H1 (cell line): Measurements from ENCODE around the gene FGFRL1. TPM values are rescaled to one million over a fixed set of nuclear protein-coding genes. Genes with fewer than 3 reads are reported as not detected.
A peak's percentile ranks its signal among the peaks of the same experiment; 100 is the strongest.

Source experiments
- CTCF ChIA-PET: fragments of 300-600 bp; sonication (Branson Sonifier 250); formaldehyde crosslinking; loops from one replicate; lab custom pipeline; 2021; ENCODE audit not compliant: partially characterized antibody; lab: Charles Lee
- POLR2A ChIA-PET: fragments of 300-600 bp; sonication (Branson Sonifier 250); formaldehyde crosslinking; loops from one replicate; lab custom pipeline; 2021; ENCODE audit warnings: inconsistent platforms; ENCODE audit not compliant: partially characterized antibody; lab: Charles Lee
- DNase-seq, 2 experiments: peaks; one replicate each; pipeline versions ENCODE4 v3.0.0 to v3.0.0-alpha.2; 2010 to 2022; ENCODE audit warnings: low spot score in 2 of 2, low read depth in 1 of 2, mixed read lengths in 1 of 2
- FAIRE-seq: peaks from 2 replicates; lab custom pipeline; 2011; peaks lifted over from hg19 to GRCh38; lab: Jason Lieb, UNC
- H2AFZ ChIP-seq: 2 replicates; pipeline ENCODE4 v1.8.1; 2012; ENCODE audit warnings: low read length, inconsistent platforms
- H2AK5ac ChIP-seq: 2 replicates; pipeline ENCODE4 v1.6.1; 2013; ENCODE audit warnings: low read depth, low read length
- H2BK120ac ChIP-seq: replicated peaks from 2 replicates; pipeline ENCODE3; 2013; ENCODE audit warnings: low read depth, low read length, inconsistent platforms
- H2BK12ac ChIP-seq: 2 replicates; pipeline ENCODE4 v1.6.1; 2013; ENCODE audit warnings: low read depth, low read length
- H2BK15ac ChIP-seq: 2 replicates; pipeline ENCODE4 v1.6.1; 2013; ENCODE audit warnings: low read length
- H2BK20ac ChIP-seq: 2 replicates; pipeline ENCODE4 v1.6.1; 2013; ENCODE audit warnings: low read length
- H2BK5ac ChIP-seq: 2 replicates; pipeline ENCODE4 v1.6.1; 2013; ENCODE audit warnings: low read depth, low read length
- H3K14ac ChIP-seq: 2 replicates; pipeline ENCODE4 v1.6.1; 2013; ENCODE audit warnings: inconsistent platforms; ENCODE audit not compliant: insufficient read length
- H3K18ac ChIP-seq: 2 replicates; pipeline ENCODE4 v1.6.1; 2013; ENCODE audit warnings: low read length; ENCODE audit errors: extremely low read depth
- H3K23ac ChIP-seq: 2 replicates; pipeline ENCODE4 v1.6.1; 2013; ENCODE audit warnings: inconsistent platforms; ENCODE audit not compliant: insufficient read length
- H3K23me2 ChIP-seq: 2 replicates; pipeline ENCODE4 v1.6.1; 2013; ENCODE audit warnings: low read depth, low read length
- H3K27ac ChIP-seq: 2 replicates; pipeline ENCODE4 v1.6.1; 2011; ENCODE audit warnings: low read depth, low read length, inconsistent platforms
- H3K27me3 ChIP-seq, 4 experiments: replicated peaks in 1 of 4; 1 replicate in 1 of 4; 2 replicates in 3 of 4; pipeline versions ENCODE4 v1.6.1 to v1.8.1; 2011 to 2013; ENCODE audit warnings: low read length in 3 of 4, mild to moderate bottlenecking in 3 of 4, inconsistent platforms in 2 of 4, mixed read lengths in 2 of 4, moderate library complexity in 1 of 4; ENCODE audit not compliant: control insufficient read depth in 3 of 4, insufficient read depth in 3 of 4; ENCODE audit errors: extremely low read depth in 1 of 4
- H3K36me3 ChIP-seq, 4 experiments: 2 replicates each; pipeline versions ENCODE4 v1.6.1 to v1.8.1; 2011 to 2013; ENCODE audit warnings: mild to moderate bottlenecking in 4 of 4, low read length in 3 of 4, moderate library complexity in 2 of 4, control low read depth in 1 of 4, inconsistent platforms in 1 of 4; ENCODE audit not compliant: insufficient read depth in 4 of 4, control insufficient read depth in 2 of 4
- H3K4ac ChIP-seq: replicated peaks from 2 replicates; pipeline ENCODE3; 2013; ENCODE audit warnings: low read length, low read depth, mixed read lengths, inconsistent platforms; ENCODE audit not compliant: insufficient read length
- H3K4me1 ChIP-seq, 4 experiments: replicated peaks in 1 of 4; 1 replicate in 1 of 4; 2 replicates in 3 of 4; pipeline versions ENCODE4 v1.6.1 to v1.8.1; 2011 to 2013; ENCODE audit warnings: low read length in 3 of 4, inconsistent platforms in 2 of 4, mixed read lengths in 1 of 4; ENCODE audit not compliant: insufficient read depth in 4 of 4, control insufficient read depth in 3 of 4
- H3K4me2 ChIP-seq, 2 experiments: 2 replicates each; pipeline versions ENCODE4 v1.6.1 to v1.8.1; 2011 to 2013; ENCODE audit warnings: low read depth in 2 of 2, low read length in 2 of 2, control low read depth in 1 of 2, inconsistent platforms in 1 of 2, mild to moderate bottlenecking in 1 of 2; ENCODE audit not compliant: insufficient read depth in 1 of 2
- H3K4me3 ChIP-seq, 4 experiments: fragments of 200-600, 300-600 bp in 1 of 4; sonication (generic), shearing (Covaris generic), sonication (Bioruptor Twin) in 1 of 4; 2 replicates each; pipeline versions ENCODE4 v1.5.1 to v1.8.1; 2011 to 2016; ENCODE audit warnings: low read length in 4 of 4, low read depth in 3 of 4, control low read depth in 2 of 4, inconsistent platforms in 2 of 4, mild to moderate bottlenecking in 2 of 4, mixed read lengths in 1 of 4, moderate library complexity in 1 of 4; ENCODE audit not compliant: insufficient read depth in 2 of 4; ENCODE audit errors: extremely low read depth in 1 of 4
- H3K56ac ChIP-seq: replicated peaks from 2 replicates; pipeline ENCODE3; 2013; ENCODE audit warnings: low read depth, mild to moderate bottlenecking, mixed read lengths, low read length, inconsistent platforms; ENCODE audit not compliant: insufficient read length
- H3K79me1 ChIP-seq: 2 replicates; pipeline ENCODE4 v1.6.1; 2013; ENCODE audit warnings: low read depth, low read length, control low read depth
- H3K79me2 ChIP-seq, 2 experiments: 2 replicates each; pipeline versions ENCODE4 v1.6.1 to v1.8.1; 2012 to 2013; ENCODE audit warnings: low read length in 2 of 2, mild to moderate bottlenecking in 2 of 2, inconsistent platforms in 1 of 2; ENCODE audit not compliant: insufficient read depth in 2 of 2, control insufficient read depth in 1 of 2
- H3K9ac ChIP-seq, 4 experiments: replicated peaks in 1 of 4; 1 replicate in 1 of 4; 2 replicates in 3 of 4; pipeline versions ENCODE4 v1.6.1 to v1.8.1; 2011 to 2013; ENCODE audit warnings: low read depth in 3 of 4, low read length in 3 of 4, control low read depth in 2 of 4, mild to moderate bottlenecking in 2 of 4, moderate library complexity in 2 of 4, inconsistent platforms in 1 of 4; ENCODE audit errors: extremely low read depth in 1 of 4
- H3K9me3 ChIP-seq, 2 experiments: 2 replicates each; pipeline versions ENCODE4 v1.6.1 to v1.8.1; 2012 to 2013; ENCODE audit warnings: mild to moderate bottlenecking in 2 of 2, moderate library complexity in 2 of 2, control low read depth in 1 of 2, inconsistent platforms in 1 of 2, low read depth in 1 of 2, low read length in 1 of 2, mixed read lengths in 1 of 2; ENCODE audit not compliant: insufficient read depth in 2 of 2
- H4K20me1 ChIP-seq, 2 experiments: replicated peaks in 1 of 2; 2 replicates each; pipeline versions ENCODE3 to v1.8.1; 2011 to 2013; ENCODE audit warnings: inconsistent platforms in 2 of 2, low read length in 2 of 2, mild to moderate bottlenecking in 1 of 2; ENCODE audit not compliant: insufficient read depth in 2 of 2, control insufficient read depth in 1 of 2
- H4K5ac ChIP-seq: 2 replicates; pipeline ENCODE4 v1.6.1; 2013; ENCODE audit warnings: low read length, low read depth, mixed read lengths, inconsistent platforms; ENCODE audit not compliant: insufficient read length
- H4K8ac ChIP-seq: 2 replicates; pipeline ENCODE4 v1.8.0; 2013; ENCODE audit warnings: mild to moderate bottlenecking, moderate library complexity, low read length, inconsistent platforms; ENCODE audit not compliant: insufficient read depth; ENCODE audit errors: extremely low read depth
- H4K91ac ChIP-seq: replicated peaks from 2 replicates; pipeline ENCODE3; 2013; ENCODE audit warnings: low read length, mixed read lengths, inconsistent platforms; ENCODE audit not compliant: insufficient read length
- CREB1 ChIP-seq: IDR thresholded peaks from 2 replicates; pipeline ENCODE4 v1.6.1; 2012; ENCODE audit warnings: inconsistent platforms
- CTBP2 ChIP-seq: IDR thresholded peaks from 2 replicates; pipeline ENCODE4 v1.7.0; 2011; ENCODE audit warnings: borderline replicate concordance, mild to moderate bottlenecking, moderate library complexity, mixed read lengths, low read length; ENCODE audit not compliant: insufficient read depth, insufficient read length
- E2F6 ChIP-seq: IDR thresholded peaks from 2 replicates; pipeline ENCODE4 v1.6.1; 2012; ENCODE audit warnings: inconsistent platforms
- KDM4A ChIP-seq: IDR thresholded peaks from one replicate; pipeline ENCODE4 v1.7.1; 2012; ENCODE audit warnings: low read depth, mild to moderate bottlenecking, moderate library complexity, low read length, inconsistent platforms; ENCODE audit not compliant: severe bottlenecking
- MAX ChIP-seq: IDR thresholded peaks from 2 replicates; pipeline ENCODE4 v1.6.1; 2012; ENCODE audit warnings: inconsistent platforms
- WGBS, 2 experiments: shearing (Covaris generic) in 1 of 2; methylation state at CpG; one replicate each; pipeline versions ENCODE4 v1.1.6 to v1.1.7; 2013 to 2015; ENCODE audit warnings: low lambda C conversion rate in 2 of 2, mixed read lengths in 2 of 2, inconsistent platforms in 1 of 2, low coverage in 1 of 2, missing lambda C conversion rate in 1 of 2; ENCODE audit not compliant: insufficient replicate concordance in 2 of 2, insufficient coverage in 1 of 2, insufficient read length in 1 of 2; ENCODE audit errors: extremely low coverage in 1 of 2, missing lambda C conversion rate in 1 of 2; 5-methylcytosine and 5-hydroxymethylcytosine counted together
- polyA plus RNA-seq, 7 experiments: library from polyadenylated mRNA; depleted of rRNA in 3 of 7; stranded (reverse) in 5 of 7; unstranded in 2 of 7; fragments of >200 nt in 5 of 7; fragments of 200-250 nt in 2 of 7; gene quantifications; 1 replicate in 5 of 7; 2 replicates in 1 of 7; 4 replicates in 1 of 7; pipeline versions ENCODE4 v1.2.1 to v1.2.3, GENCODE V29; 2011 to 2013; ENCODE audit warnings: missing spikeins in 2 of 7, mixed read lengths in 2 of 7
- total RNA-seq: library from RNA; stranded (reverse); fragmentation: NEBNext Ultra II Directional; extraction: Animal tissue kit (Norgen Biotek cat#: 25700); gene quantifications from 2 replicates; pipeline ENCODE4 v1.2.1, GENCODE V29; 2021

The FGFRL1 gene
- total and polyA plus RNA-seq, 2 of the 8 experiments (the other 6 are each of a cell fraction or from before 2014, with no cell fraction given), result 18.9 to 34.6 TPM

- no peak overlapping the region for H2AK5ac ChIP-seq
- H3K4ac ChIP-seq, result no peak overlapping the region
- H4K91ac ChIP-seq, result no peak overlapping the region
- CTCF ChIA-PET, result interaction anchor here (1.0 kb wide), 1 partner anchor 39 kb away, joined by 3 read pairs; no protein-coding TSS in a partner anchor
- no peak overlapping the region for H2BK20ac ChIP-seq
- H3K4me1 ChIP-seq, result peaks cover 0 to 14% (median 10%) of the 10 kb centered on the region in 4 experiments; a peak in 6 of 7 replicates
- no peaks in the 10 kb centered on the region for H3K9me3 ChIP-seq
- H3K23ac ChIP-seq, result no peak overlapping the region
- H2BK12ac ChIP-seq, result no peak overlapping the region
- no peak overlapping the region for H2BK5ac ChIP-seq
- peak overlapping the region in 1 of 4 experiments; percentile 44; a peak in 1 of 7 replicates for H3K9ac ChIP-seq
- no peak for FAIRE-seq
- H2AFZ ChIP-seq, result no peak overlapping the region
- H3K27me3 ChIP-seq, result peaks cover 21 to 42% (median 38%) of the 10 kb centered on the region in 4 experiments
- H4K20me1 ChIP-seq, result peaks cover 3 to 20% of the 10 kb centered on the region in 2 experiments
- H3K4me3 ChIP-seq, result peak overlapping the region; percentile 35 to 72 (median 36); a peak in 6 of 8 replicates
- H3K18ac ChIP-seq, result no peak overlapping the region
- no peak overlapping the region for H3K27ac ChIP-seq
- no peaks in the 10 kb centered on the region for H3K79me2 ChIP-seq
- H3K79me1 ChIP-seq, result peaks cover 2% of the 10 kb centered on the region; the same call in 1 of the 2 replicates
- H3K56ac ChIP-seq, result no peak overlapping the region
- no peak overlapping the region for H2BK120ac ChIP-seq
- POLR2A ChIA-PET, result no interaction called here
- DNase-seq, result no peak
- 0 out of 2 replicates have a peak overlapping the region, but pooled peaks have one; percentile 71 for H4K8ac ChIP-seq
- 2% methylated on average over 15 of the region's 69 CpGs; no CpG with 5 or more reads in 1 of the 2 experiments for WGBS, 2 experiments
- H2BK15ac ChIP-seq, result no peak overlapping the region
- peak overlapping the region; percentile 48 to 70; a peak in 3 of 4 replicates for H3K4me2 ChIP-seq
- H3K14ac ChIP-seq, result no peak overlapping the region
- H3K36me3 ChIP-seq, result no peaks in the 10 kb centered on the region
- H4K5ac ChIP-seq, result no peak overlapping the region
- peaks cover 18% of the 10 kb centered on the region; the same call in 1 of the 2 replicates for H3K23me2 ChIP-seq
- peak; percentile 36; the same call in 1 of the 2 replicates for TF ChIP-seq MAX
- TF ChIP-seq CREB1, result 0 out of 2 replicates have a peak, but pooled peaks have one; percentile 41
- peak; percentile 46 for TF ChIP-seq KDM4A
- TF ChIP-seq CTBP2, result no peak
- TF ChIP-seq E2F6, result 0 out of 2 replicates have a peak, but pooled peaks have one; percentile 15
Measured at GRCh38 chr4:1012034-1012739, 761 bp downstream of the FGFRL1 start.
